SK-N-SH (cell line): ENCODE data around the gene LDB2.

Experiments used
- EP300 ChIP-seq, 2 experiments: IDR thresholded peaks; 2 replicates each; pipeline versions ENCODE4 v1.4.0 to v1.6.1; 2012; ENCODE audit warnings: borderline replicate concordance in 1 of 2, low read depth in 1 of 2, low read length in 1 of 2
- EZH2phosphoT487 ChIP-seq: fragments of 200-600 bp; sonication (generic); IDR thresholded peaks from 2 replicates; pipeline ENCODE4 v1.6.1; 2017; ENCODE audit warnings: low read depth, mixed run types, mild to moderate bottlenecking, antibody characterized with exemption, moderate library complexity, borderline replicate concordance
- FOXM1 ChIP-seq: IDR thresholded peaks from 2 replicates; pipeline ENCODE4 v1.4.0; 2012; ENCODE audit warnings: low read depth, mild to moderate bottlenecking
- NFIC ChIP-seq: IDR thresholded peaks from 2 replicates; pipeline ENCODE4 v1.4.0; 2012; ENCODE audit warnings: borderline replicate concordance
- NRF1 ChIP-seq: IDR thresholded peaks from 2 replicates; pipeline ENCODE4 v1.6.1; 2012; ENCODE audit warnings: low read depth, mild to moderate bottlenecking, low read length
- POLR2AphosphoS5 ChIP-seq: IDR thresholded peaks from 2 replicates; pipeline ENCODE4 v1.6.1; 2012; ENCODE audit warnings: low read depth, low read length
- RFX5 ChIP-seq: IDR thresholded peaks from 2 replicates; pipeline ENCODE4 v1.6.1; 2012; ENCODE audit warnings: mild to moderate bottlenecking, improper control_type of control experiment, low read length
- YY1 ChIP-seq: IDR thresholded peaks from 2 replicates; pipeline ENCODE4 v1.4.0; 2012; ENCODE audit warnings: low read depth, mild to moderate bottlenecking
- TF ChIP-seq, protein P1 (sequence below): fragments of 200-600 bp; sonication (generic); IDR thresholded peaks from 2 replicates; pipeline ENCODE4 v1.6.1; 2017; ENCODE audit warnings: antibody characterized with exemption, mild to moderate bottlenecking, moderate library complexity
- TF ChIP-seq, protein P2 (sequence below): IDR thresholded peaks from 2 replicates; pipeline ENCODE4 v1.6.1; 2012; ENCODE audit warnings: mild to moderate bottlenecking, low read depth, low read length, moderate library complexity
- TF ChIP-seq, protein P3 (sequence below): IDR thresholded peaks from 2 replicates; pipeline ENCODE4 v1.4.0; 2012; ENCODE audit warnings: low read depth, borderline replicate concordance

DNA sequence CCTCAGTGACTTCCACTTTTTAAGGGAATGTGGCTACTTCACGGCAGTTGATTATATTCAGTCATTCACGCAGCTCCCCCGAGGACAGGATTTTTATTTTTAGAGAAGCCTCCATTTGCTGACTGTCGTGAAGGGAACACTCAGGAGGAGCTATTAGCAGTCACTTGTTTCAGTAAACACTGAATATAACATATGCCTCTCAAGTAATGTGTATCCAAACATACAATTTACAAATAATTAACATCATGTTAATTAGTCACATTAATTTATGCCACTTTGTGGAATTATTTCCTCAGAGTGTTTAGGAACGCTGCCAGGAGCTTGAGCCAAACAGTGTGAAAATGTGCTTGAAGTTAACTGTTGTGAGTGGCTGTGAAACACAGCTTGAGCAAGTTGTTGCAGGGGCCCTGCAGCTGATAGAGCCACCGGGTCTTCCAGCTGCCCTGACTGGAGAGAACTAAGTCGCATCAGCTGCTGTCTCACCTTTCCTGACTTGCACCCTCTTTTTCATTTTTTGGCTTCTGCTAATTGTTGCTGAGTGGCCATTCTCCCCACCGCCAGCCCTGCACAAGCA is 245.6 kb downstream of the LDB2 start:
- TF ChIP-seq RFX5 (no peak), NRF1 (no peak), YY1 (no peak), EP300 (IDR thresholded peaks at IDR 0.05; ENCODE audit: borderline replicate concordance in 1 of 2, low read depth in 1 of 2, low read length in 1 of 2) (no peak), POLR2AphosphoS5 (no peak), NFIC (no peak), EZH2phosphoT487 (no peak), FOXM1 (no peak)
- TF ChIP-seq, protein P1, sequence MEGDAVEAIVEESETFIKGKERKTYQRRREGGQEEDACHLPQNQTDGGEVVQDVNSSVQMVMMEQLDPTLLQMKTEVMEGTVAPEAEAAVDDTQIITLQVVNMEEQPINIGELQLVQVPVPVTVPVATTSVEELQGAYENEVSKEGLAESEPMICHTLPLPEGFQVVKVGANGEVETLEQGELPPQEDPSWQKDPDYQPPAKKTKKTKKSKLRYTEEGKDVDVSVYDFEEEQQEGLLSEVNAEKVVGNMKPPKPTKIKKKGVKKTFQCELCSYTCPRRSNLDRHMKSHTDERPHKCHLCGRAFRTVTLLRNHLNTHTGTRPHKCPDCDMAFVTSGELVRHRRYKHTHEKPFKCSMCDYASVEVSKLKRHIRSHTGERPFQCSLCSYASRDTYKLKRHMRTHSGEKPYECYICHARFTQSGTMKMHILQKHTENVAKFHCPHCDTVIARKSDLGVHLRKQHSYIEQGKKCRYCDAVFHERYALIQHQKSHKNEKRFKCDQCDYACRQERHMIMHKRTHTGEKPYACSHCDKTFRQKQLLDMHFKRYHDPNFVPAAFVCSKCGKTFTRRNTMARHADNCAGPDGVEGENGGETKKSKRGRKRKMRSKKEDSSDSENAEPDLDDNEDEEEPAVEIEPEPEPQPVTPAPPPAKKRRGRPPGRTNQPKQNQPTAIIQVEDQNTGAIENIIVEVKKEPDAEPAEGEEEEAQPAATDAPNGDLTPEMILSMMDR: no peak
- TF ChIP-seq, protein P2, sequence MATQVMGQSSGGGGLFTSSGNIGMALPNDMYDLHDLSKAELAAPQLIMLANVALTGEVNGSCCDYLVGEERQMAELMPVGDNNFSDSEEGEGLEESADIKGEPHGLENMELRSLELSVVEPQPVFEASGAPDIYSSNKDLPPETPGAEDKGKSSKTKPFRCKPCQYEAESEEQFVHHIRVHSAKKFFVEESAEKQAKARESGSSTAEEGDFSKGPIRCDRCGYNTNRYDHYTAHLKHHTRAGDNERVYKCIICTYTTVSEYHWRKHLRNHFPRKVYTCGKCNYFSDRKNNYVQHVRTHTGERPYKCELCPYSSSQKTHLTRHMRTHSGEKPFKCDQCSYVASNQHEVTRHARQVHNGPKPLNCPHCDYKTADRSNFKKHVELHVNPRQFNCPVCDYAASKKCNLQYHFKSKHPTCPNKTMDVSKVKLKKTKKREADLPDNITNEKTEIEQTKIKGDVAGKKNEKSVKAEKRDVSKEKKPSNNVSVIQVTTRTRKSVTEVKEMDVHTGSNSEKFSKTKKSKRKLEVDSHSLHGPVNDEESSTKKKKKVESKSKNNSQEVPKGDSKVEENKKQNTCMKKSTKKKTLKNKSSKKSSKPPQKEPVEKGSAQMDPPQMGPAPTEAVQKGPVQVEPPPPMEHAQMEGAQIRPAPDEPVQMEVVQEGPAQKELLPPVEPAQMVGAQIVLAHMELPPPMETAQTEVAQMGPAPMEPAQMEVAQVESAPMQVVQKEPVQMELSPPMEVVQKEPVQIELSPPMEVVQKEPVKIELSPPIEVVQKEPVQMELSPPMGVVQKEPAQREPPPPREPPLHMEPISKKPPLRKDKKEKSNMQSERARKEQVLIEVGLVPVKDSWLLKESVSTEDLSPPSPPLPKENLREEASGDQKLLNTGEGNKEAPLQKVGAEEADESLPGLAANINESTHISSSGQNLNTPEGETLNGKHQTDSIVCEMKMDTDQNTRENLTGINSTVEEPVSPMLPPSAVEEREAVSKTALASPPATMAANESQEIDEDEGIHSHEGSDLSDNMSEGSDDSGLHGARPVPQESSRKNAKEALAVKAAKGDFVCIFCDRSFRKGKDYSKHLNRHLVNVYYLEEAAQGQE: no peak
- TF ChIP-seq, protein P3, sequence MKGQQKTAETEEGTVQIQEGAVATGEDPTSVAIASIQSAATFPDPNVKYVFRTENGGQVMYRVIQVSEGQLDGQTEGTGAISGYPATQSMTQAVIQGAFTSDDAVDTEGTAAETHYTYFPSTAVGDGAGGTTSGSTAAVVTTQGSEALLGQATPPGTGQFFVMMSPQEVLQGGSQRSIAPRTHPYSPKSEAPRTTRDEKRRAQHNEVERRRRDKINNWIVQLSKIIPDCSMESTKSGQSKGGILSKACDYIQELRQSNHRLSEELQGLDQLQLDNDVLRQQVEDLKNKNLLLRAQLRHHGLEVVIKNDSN: no peak
